PC-9 (cell line): ENCODE results near the gene HDDC3. TPM values are rescaled to one million over a fixed set of nuclear protein-coding genes. Genes with fewer than 3 reads are reported as not detected.

Experiments used
- BruUV-seq: library from RNA; stranded (reverse); fragments of 400-500 nt; replicated peaks from 2 replicates; lab custom pipeline; 2021; lab: Mats Ljungman, UMichigan
- CTCF ChIA-PET: fragments of 300-600 bp; sonication (Branson Sonifier 250); formaldehyde crosslinking; loops from one replicate; lab custom pipeline; 2022; ENCODE audit warnings: antibody characterized with exemption; lab: Charles Lee
- POLR2A ChIA-PET: fragments of 300-600 bp; sonication (Branson Sonifier 250); formaldehyde crosslinking; loops from one replicate; lab custom pipeline; 2022; ENCODE audit warnings: antibody characterized with exemption; ENCODE audit not compliant: unreplicated experiment; lab: Charles Lee
- DNase-seq, 2 experiments: peaks; one replicate each; pipeline versions ENCODE4 v3.0.0 to v3.0.0-alpha.2; 2015 to 2022; ENCODE audit warnings: mixed read lengths in 1 of 2
- H2AFZ ChIP-seq: fragments of 200-600 bp; sonication (generic); 2 replicates; pipeline ENCODE4 v1.8.1; 2017; ENCODE audit warnings: antibody characterized with exemption
- H3F3A ChIP-seq: fragments of 200-600 bp; sonication (generic); 2 replicates; pipeline ENCODE4 v1.8.1; 2017; ENCODE audit warnings: antibody characterized with exemption, mild to moderate bottlenecking, low read depth; ENCODE audit not compliant: insufficient read depth
- H3K27ac ChIP-seq: fragments of 200-600 bp; sonication (generic); 2 replicates; pipeline ENCODE4 v1.6.1; 2016; ENCODE audit warnings: mixed run types
- H3K27me3 ChIP-seq: fragments of 200-600 bp; sonication (generic); 2 replicates; pipeline ENCODE4 v1.6.1; 2016; ENCODE audit warnings: low read depth, mixed run types; ENCODE audit not compliant: insufficient read depth
- H3K36me3 ChIP-seq: fragments of 200-600 bp; sonication (generic); 2 replicates; pipeline ENCODE4 v1.6.1; 2016; ENCODE audit warnings: low read depth, mixed run types
- H3K4me1 ChIP-seq: fragments of 200-600 bp; sonication (generic); replicated peaks from 2 replicates; pipeline ENCODE4 v1.6.1; 2016; ENCODE audit warnings: mixed run types; ENCODE audit not compliant: insufficient read depth
- H3K4me2 ChIP-seq: fragments of 200-600 bp; sonication (generic); 2 replicates; pipeline ENCODE4 v1.6.1; 2017; ENCODE audit warnings: mixed run types
- H3K4me3 ChIP-seq: fragments of 200-600 bp; sonication (generic); 2 replicates; pipeline ENCODE4 v1.6.1; 2016; ENCODE audit warnings: mixed run types
- H3K79me2 ChIP-seq: fragments of 200-600 bp; sonication (generic); 2 replicates; pipeline ENCODE4 v1.6.1; 2017; ENCODE audit warnings: low read depth, mixed run types
- H3K9me2 ChIP-seq: fragments of 200-600 bp; sonication (generic); 2 replicates; pipeline ENCODE4 v1.8.1; 2017; ENCODE audit warnings: mild to moderate bottlenecking; ENCODE audit not compliant: insufficient read depth
- H3K9me3 ChIP-seq: fragments of 200-600 bp; sonication (generic); 2 replicates; pipeline ENCODE4 v1.8.1; 2016; ENCODE audit warnings: low read depth; ENCODE audit not compliant: insufficient read depth
- H4K20me1 ChIP-seq: fragments of 200-600 bp; sonication (generic); 2 replicates; pipeline ENCODE4 v1.8.1; 2017; ENCODE audit not compliant: insufficient read depth
- CTCF ChIP-seq: fragments of 200-600 bp; sonication (generic); conservative IDR thresholded peaks from 2 replicates; pipeline ENCODE4 v1.6.1; 2017; ENCODE audit warnings: mixed run types, antibody characterized with exemption, mild to moderate bottlenecking, moderate library complexity
- EZH2 ChIP-seq: fragments of 200-600 bp; sonication (generic); IDR thresholded peaks from 2 replicates; pipeline ENCODE4 v1.8.0; 2017; ENCODE audit warnings: antibody characterized with exemption, low read depth
- intact Hi-C: fragments of 100-400 bp; cut with micrococcal nuclease; formaldehyde crosslinking; loops from one replicate; pipeline ENCODE4 v1.10.0; 2022; ENCODE audit not compliant: unreplicated experiment
- total RNA-seq: library from RNA; stranded (reverse); gene quantifications from 2 replicates; pipeline ENCODE4 v1.2.3, GENCODE V29; 2021

The HDDC3 gene
- total RNA-seq, 1 experiment from 2014 or later, result 18.1 TPM

DNA sequence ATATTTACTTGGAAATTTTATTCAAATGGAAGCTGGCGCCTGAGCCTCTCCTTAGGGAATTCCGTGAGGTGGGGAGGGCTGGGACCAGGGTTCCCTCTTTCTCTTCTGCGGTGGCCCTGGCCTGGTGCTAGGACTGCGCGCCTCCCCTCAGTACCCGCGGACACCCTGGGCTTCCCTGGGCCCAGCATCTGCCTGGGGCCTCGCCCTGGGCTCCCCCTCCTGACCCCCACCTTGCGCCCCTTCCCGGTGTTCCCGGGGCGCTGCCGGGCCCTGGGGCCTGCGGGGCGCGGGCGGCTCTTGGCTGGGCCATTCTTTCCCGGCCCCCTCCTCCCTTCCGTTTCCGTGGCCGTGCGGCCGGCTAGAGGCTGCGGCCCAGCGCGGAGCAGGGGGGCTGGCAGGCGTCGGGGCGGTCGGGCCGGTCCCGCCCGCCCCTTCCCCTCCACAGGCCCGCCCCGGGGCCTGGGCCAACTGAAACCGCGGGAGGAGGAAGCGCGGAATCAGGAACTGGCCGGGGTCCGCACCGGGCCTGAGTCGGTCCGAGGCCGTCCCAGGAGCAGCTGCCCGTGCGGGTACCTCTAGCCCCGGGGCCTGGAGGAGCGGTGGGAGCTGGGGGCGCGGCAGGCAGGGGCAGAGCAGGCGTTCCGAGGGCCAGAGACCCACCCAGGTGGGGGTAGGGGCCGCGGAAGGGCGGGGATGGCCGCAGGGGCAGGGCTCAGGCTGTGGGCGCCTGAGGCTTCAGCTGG is 48.2 kb downstream of the HDDC3 start, which contains the start of gene FES:
TSS of gene FES (plus strand) at position 529 of the 743 bp plus-strand sequence. CDS start 542 bp downstream, outside the sequence.
- no peak within 1 kb of the TSS for H3K4me2 ChIP-seq
- BruUV-seq, result no TSS peak
- no peak within 1 kb of the TSS for H2AFZ ChIP-seq

DNA sequence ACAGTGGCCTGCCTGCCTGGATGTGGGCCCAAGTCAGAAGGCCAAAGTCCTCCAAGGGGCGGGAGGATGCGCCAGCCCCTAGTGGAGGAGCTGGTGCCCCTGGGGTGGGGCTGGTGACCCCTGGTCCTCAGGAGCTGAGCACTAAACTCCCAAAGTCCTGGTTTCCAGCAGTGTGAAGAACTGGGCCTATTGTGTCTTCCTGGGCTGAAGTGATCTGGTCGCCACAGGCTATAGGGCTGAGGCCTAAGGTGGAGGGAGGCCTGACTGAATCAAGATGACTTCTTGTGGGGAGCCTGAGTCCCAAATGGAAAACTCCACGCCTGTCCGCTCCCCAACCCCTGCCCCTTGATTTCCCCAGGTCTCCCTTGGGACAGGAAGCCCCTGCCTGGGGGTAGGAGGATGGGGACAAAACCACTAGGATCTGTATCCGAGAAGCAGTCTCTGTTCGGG is 48.8 kb downstream of the HDDC3 start:
- ChIA-PET POLR2A (no interaction called here), CTCF (no interaction called here)
- Histone ChIP-seq H3K9me3 (no peaks in the 10 kb centered on the region), H4K20me1 (peaks cover 4% of the 10 kb centered on the region; the same call in 1 of the 2 replicates), H2AFZ (no peak overlapping the region), H3K36me3 (no peaks in the 10 kb centered on the region), H3K4me3 (no peak overlapping the region), H3K79me2 (no peaks in the 10 kb centered on the region), H3K27ac (no peak overlapping the region), H3K27me3 (no peaks in the 10 kb centered on the region), H3K4me1 (no peaks in the 10 kb centered on the region), H3K4me2 (no peak overlapping the region), H3F3A (peaks cover 7% of the 10 kb centered on the region; the same call in 1 of the 2 replicates), H3K9me2 (no peaks in the 10 kb centered on the region)
- no TSS peak for BruUV-seq
- intact Hi-C loops, result no loop called here
- DNase-seq, result no peak
- no peak for TF ChIP-seq CTCF
- TF ChIP-seq EZH2, result no peak

More for the DNA sequence above, 48.2 kb downstream of the HDDC3 start, which contains the start of gene FES:
- Histone ChIP-seq H3K4me3 (no peak within 1 kb of the TSS), H3F3A (peaks cover 7% of the 10 kb centered on the region; the same call in 1 of the 2 replicates), H3K27me3 (no peaks in the 10 kb centered on the region), H3K4me1 (no peaks in the 10 kb centered on the region), H3K27ac (no peak within 1 kb of the TSS), H3K9me2 (no peaks in the 10 kb centered on the region), H3K36me3 (no peaks in the 10 kb centered on the region), H3K9me3 (no peaks in the 10 kb centered on the region), H3K79me2 (no peaks in the 10 kb centered on the region), H4K20me1 (peaks cover 4% of the 10 kb centered on the region; the same call in 1 of the 2 replicates)
- CTCF ChIA-PET, result no interaction called here
- no peak for DNase-seq
- intact Hi-C loops, result no loop called here
- POLR2A ChIA-PET, result no interaction called here
- no peak for TF ChIP-seq CTCF
- no peak for TF ChIP-seq EZH2

- H3K4me3 ChIP-seq, result no peak overlapping the region
- TF ChIP-seq EZH2 (no peak), CTCF (no peak)
- ChIA-PET POLR2A (no interaction called here), CTCF (no interaction called here)
- no peak overlapping the region for H3K27ac ChIP-seq
- no peak overlapping the region for H3K4me2 ChIP-seq
- no peaks in the 10 kb centered on the region for H3K79me2 ChIP-seq
- H3K9me3 ChIP-seq, result no peaks in the 10 kb centered on the region
- peaks cover 7% of the 10 kb centered on the region; the same call in 1 of the 2 replicates for H3F3A ChIP-seq
- 0 out of 2 replicates have a peak, but pooled peaks cover 5% of the 10 kb centered on the region for H3K36me3 ChIP-seq
- intact Hi-C loops, result no loop called here
- H2AFZ ChIP-seq, result no peak overlapping the region
- H3K9me2 ChIP-seq, result no peaks in the 10 kb centered on the region
- TSS peak; percentile 12 for BruUV-seq
- no peaks in the 10 kb centered on the region for H3K27me3 ChIP-seq
- peaks cover 4% of the 10 kb centered on the region; the same call in 1 of the 2 replicates for H4K20me1 ChIP-seq
- DNase-seq, result no peak
- H3K4me1 ChIP-seq, result no peaks in the 10 kb centered on the region
These were observed 49.4 kb downstream of the HDDC3 start for GRCh38 chr15:90882781-90883525.
